CD8-positive, alpha-beta memory T cell (primary cell): ENCODE measurements around the gene HOXC5. TPM values are rescaled to one million over a fixed set of nuclear protein-coding genes. Genes with fewer than 3 reads are reported as not detected.

Source experiments
- CTCF ChIA-PET: fragments of 350-600 bp; sonication (Branson Sonifier 250); formaldehyde crosslinking; loops from one replicate; lab custom pipeline; 2021; ENCODE audit warnings: antibody characterized with exemption; lab: Charles Lee
- POLR2A ChIA-PET: fragments of 350-600 bp; sonication (Branson Sonifier 250); formaldehyde crosslinking; loops from one replicate; lab custom pipeline; 2021; ENCODE audit warnings: antibody characterized with exemption; lab: Charles Lee
- DNase-seq, 5 donors: peaks; one replicate each; pipeline versions ENCODE4 v3.0.0 to v3.0.0-alpha.2; 2020 to 2022; ENCODE audit warnings: mixed read lengths in 1 of 5
- H3K27ac ChIP-seq: one replicate; pipeline ENCODE4 v1.7.0; 2013; ENCODE audit warnings: low read depth, mild to moderate bottlenecking, low read length, moderate library complexity
- H3K27me3 ChIP-seq: 2 replicates; pipeline ENCODE4 v1.7.0; 2013; ENCODE audit warnings: low read length, mild to moderate bottlenecking; ENCODE audit not compliant: insufficient read depth, poor library complexity, severe bottlenecking
- H3K36me3 ChIP-seq: 2 replicates; pipeline ENCODE4 v1.7.0; 2013; ENCODE audit warnings: mild to moderate bottlenecking, low read length, moderate library complexity; ENCODE audit not compliant: insufficient read depth
- H3K4me1 ChIP-seq: 2 replicates; pipeline ENCODE4 v1.7.0; 2013; ENCODE audit warnings: mild to moderate bottlenecking, low read length, moderate library complexity; ENCODE audit not compliant: insufficient read depth
- H3K4me3 ChIP-seq: 2 replicates; pipeline ENCODE4 v1.7.0; 2013; ENCODE audit warnings: mild to moderate bottlenecking, low read length
- H3K9me3 ChIP-seq: 2 replicates; pipeline ENCODE4 v1.7.0; 2013; ENCODE audit warnings: mild to moderate bottlenecking, low read length
- H3K27ac Mint-ChIP-seq, 8 donors: one replicate each; pipeline ENCODE4 v1.8.0; 2020 to 2021; ENCODE audit warnings: mixed read lengths in 8 of 8, mild to moderate bottlenecking in 6 of 8, inconsistent platforms in 3 of 8, moderate library complexity in 3 of 8
- H3K27me3 Mint-ChIP-seq, 2 donors: one replicate each; pipeline ENCODE4 v1.8.0; 2020 to 2021; ENCODE audit warnings: mixed read lengths in 2 of 2, mild to moderate bottlenecking in 1 of 2, moderate library complexity in 1 of 2
- H3K36me3 Mint-ChIP-seq, 3 donors: one replicate each; pipeline ENCODE4 v1.8.0; 2020 to 2021; ENCODE audit warnings: mixed read lengths in 3 of 3, inconsistent platforms in 1 of 3, mild to moderate bottlenecking in 1 of 3
- H3K4me1 Mint-ChIP-seq, 3 donors: one replicate each; pipeline ENCODE4 v1.8.0; 2020 to 2021; ENCODE audit warnings: mixed read lengths in 3 of 3, inconsistent platforms in 1 of 3, mild to moderate bottlenecking in 1 of 3
- H3K4me3 Mint-ChIP-seq, 7 donors: one replicate each; pipeline ENCODE4 v1.8.0; 2020 to 2021; ENCODE audit warnings: mixed read lengths in 7 of 7, mild to moderate bottlenecking in 6 of 7, moderate library complexity in 4 of 7, inconsistent platforms in 2 of 7
- H3K9me3 Mint-ChIP-seq, 5 donors: one replicate each; pipeline ENCODE4 v1.8.0; 2020 to 2022; ENCODE audit warnings: mixed read lengths in 5 of 5, mild to moderate bottlenecking in 3 of 5, moderate library complexity in 2 of 5, inconsistent platforms in 1 of 5
- polyA plus RNA-seq: library from polyadenylated mRNA; unstranded; fragments of 300-500 nt; fragmentation: Illumina TruSeq; gene quantifications from one replicate; pipeline ENCODE4 v1.2.3, GENCODE V29; 2021
- total RNA-seq, 2 experiments: library from RNA; stranded (reverse); gene quantifications; one replicate each; pipeline ENCODE4 v1.2.3, GENCODE V29; 2021

Gene HOXC5
- total and polyA plus RNA-seq, 3 experiments from 2014 or later = not detected

- H3K27ac ChIP-seq = no peak overlapping the region
- DNase-seq = no peak
- Mint-ChIP-seq H3K27ac (peak overlapping the region in 1 of 8 donors; percentile 18), H3K36me3 (no peaks in the 10 kb centered on the region), H3K4me1 (peaks cover 30 to 57% (median 31%) of the 10 kb centered on the region in 3 donors), H3K4me3 (peak overlapping the region in 5 of 7 donors; percentile 23 to 65 (median 43)), H3K9me3 (peaks cover 0 to 2% (median 0%) of the 10 kb centered on the region in 5 donors), H3K27me3 (peaks cover 79 to 99% of the 10 kb centered on the region in 2 donors)
- H3K4me1 ChIP-seq = peaks cover 30% of the 10 kb centered on the region
- H3K9me3 ChIP-seq = no peaks in the 10 kb centered on the region
- ChIA-PET POLR2A (no interaction called here), CTCF (interaction anchor here (6.6 to 15.2 kb wide), 3 partner anchors 180 to 205 kb away, joined by 51 to 216 read pairs (median 95); partner anchors contain the start of gene SMUG1)
- H3K4me3 ChIP-seq = no peak overlapping the region
- H3K27me3 ChIP-seq = peaks cover 81% of the 10 kb centered on the region
- H3K36me3 ChIP-seq = no peaks in the 10 kb centered on the region
Measured at GRCh38 chr12:54010053-54010971, 22.5 kb upstream of the HOXC5 start.

GRCh38 chr12:54010972-54011664, 21.7 kb upstream of the HOXC5 start:
- ChIA-PET POLR2A (no interaction called here), CTCF (interaction anchor here (6.7 to 15.2 kb wide), 2 partner anchors 194 to 204 kb away, joined by 51 to 216 read pairs; no protein-coding TSS in a partner anchor)
- H3K4me1 ChIP-seq = peaks cover 29% of the 10 kb centered on the region
- no peak overlapping the region for H3K27ac ChIP-seq
- H3K4me3 ChIP-seq = no peak overlapping the region
- peak overlapping the region in 4 of 7 donors; percentile 20 to 52 (median 35) for H3K4me3 Mint-ChIP-seq
- peak overlapping the region in 2 of 8 donors; percentile 2 to 18 for H3K27ac Mint-ChIP-seq
- peaks cover 28 to 49% (median 29%) of the 10 kb centered on the region in 3 donors for H3K4me1 Mint-ChIP-seq
- H3K36me3 ChIP-seq = no peaks in the 10 kb centered on the region
- DNase-seq = no peak
- H3K27me3 ChIP-seq = peaks cover 81% of the 10 kb centered on the region
- H3K9me3 ChIP-seq = no peaks in the 10 kb centered on the region
- peaks cover 79 to 98% of the 10 kb centered on the region in 2 donors for H3K27me3 Mint-ChIP-seq
- H3K36me3 Mint-ChIP-seq = no peaks in the 10 kb centered on the region
- peaks cover 0 to 2% (median 0%) of the 10 kb centered on the region in 5 donors for H3K9me3 Mint-ChIP-seq

- Histone ChIP-seq H3K4me1 (peaks cover 23% of the 10 kb centered on the region), H3K27me3 (peaks cover 75% of the 10 kb centered on the region), H3K27ac (no peak overlapping the region), H3K9me3 (no peaks in the 10 kb centered on the region), H3K4me3 (no peak overlapping the region), H3K36me3 (no peaks in the 10 kb centered on the region)
- Mint-ChIP-seq H3K27me3 (peaks cover 77 to 96% of the 10 kb centered on the region in 2 donors), H3K4me3 (peak overlapping the region in 2 of 7 donors; percentile 31 to 41), H3K9me3 (peaks cover 0 to 2% (median 0%) of the 10 kb centered on the region in 5 donors), H3K4me1 (peaks cover 23 to 49% (median 24%) of the 10 kb centered on the region in 3 donors), H3K27ac (peak overlapping the region in 2 of 8 donors; percentile 2 to 42), H3K36me3 (no peaks in the 10 kb centered on the region)
- POLR2A ChIA-PET = no interaction called here
- no peak for DNase-seq
- CTCF ChIA-PET = interaction anchor here (1.1 to 15.2 kb wide), 3 partner anchors 180 to 193 kb away, joined by 4 to 216 read pairs (median 5); no protein-coding TSS in a partner anchor
Measured at GRCh38 chr12:54011665-54012532, 21.0 kb upstream of the HOXC5 start.

GRCh38 chr12:54012631-54013409, 20.0 kb upstream of the HOXC5 start:
- Histone ChIP-seq H3K36me3 (no peaks in the 10 kb centered on the region), H3K9me3 (no peaks in the 10 kb centered on the region), H3K4me3 (no peak overlapping the region), H3K27me3 (peaks cover 70% of the 10 kb centered on the region), H3K27ac (no peak overlapping the region), H3K4me1 (peaks cover 28% of the 10 kb centered on the region)
- ChIA-PET POLR2A (no interaction called here), CTCF (interaction anchor here (0.8 to 1.5 kb wide), 3 partner anchors 179 to 201 kb away, joined by 3 to 5 read pairs (median 4); no protein-coding TSS in a partner anchor)
- no peak for DNase-seq
- Mint-ChIP-seq H3K36me3 (no peaks in the 10 kb centered on the region), H3K4me1 (peaks cover 30 to 53% (median 31%) of the 10 kb centered on the region in 3 donors), H3K4me3 (peak overlapping the region in 1 of 7 donors; percentile 32), H3K9me3 (peaks cover 0 to 2% (median 0%) of the 10 kb centered on the region in 5 donors), H3K27me3 (peaks cover 78 to 96% of the 10 kb centered on the region in 2 donors), H3K27ac (no peak overlapping the region)

GRCh38 chr12:54014377-54015017, 18.4 kb upstream of the HOXC5 start:
- Histone ChIP-seq H3K4me1 (peaks cover 23% of the 10 kb centered on the region), H3K36me3 (no peaks in the 10 kb centered on the region), H3K9me3 (no peaks in the 10 kb centered on the region), H3K27me3 (peaks cover 63% of the 10 kb centered on the region), H3K4me3 (no peak overlapping the region), H3K27ac (no peak overlapping the region)
- H3K36me3 Mint-ChIP-seq = no peaks in the 10 kb centered on the region
- H3K27ac Mint-ChIP-seq = peak overlapping the region in 2 of 8 donors; percentile 25 to 43
- ChIA-PET CTCF (interaction anchor here (0.9 to 3.8 kb wide), 5 partner anchors 8 to 194 kb away, joined by 3 to 24 read pairs (median 3); partner anchors contain the start of gene HOXC5), POLR2A (no interaction called here)
- H3K4me1 Mint-ChIP-seq = peaks cover 26 to 48% (median 27%) of the 10 kb centered on the region in 3 donors
- H3K4me3 Mint-ChIP-seq = peak overlapping the region in 2 of 7 donors; percentile 14 to 25
- peaks cover 0 to 2% (median 0%) of the 10 kb centered on the region in 5 donors for H3K9me3 Mint-ChIP-seq
- H3K27me3 Mint-ChIP-seq = peaks cover 72 to 82% of the 10 kb centered on the region in 2 donors
- DNase-seq = no peak

- peaks cover 18% of the 10 kb centered on the region for H3K4me1 ChIP-seq
- CTCF ChIA-PET = interaction anchor here (0.9 to 3.8 kb wide), 6 partner anchors 9 to 199 kb away, joined by 3 to 24 read pairs (median 4); partner anchors contain the start of gene HOXC5
- Mint-ChIP-seq H3K27ac (no peak overlapping the region), H3K9me3 (peaks cover 0 to 2% (median 0%) of the 10 kb centered on the region in 5 donors), H3K36me3 (no peaks in the 10 kb centered on the region), H3K4me3 (peak overlapping the region in 3 of 7 donors; percentile 14 to 32 (median 25)), H3K27me3 (peaks cover 72 to 81% of the 10 kb centered on the region in 2 donors), H3K4me1 (peaks cover 24 to 46% (median 30%) of the 10 kb centered on the region in 3 donors)
- H3K27me3 ChIP-seq = peaks cover 60% of the 10 kb centered on the region
- POLR2A ChIA-PET = interaction anchor here (0.6 kb wide), 1 partner anchor 30 kb away, joined by 4 read pairs; no protein-coding TSS in a partner anchor
- H3K9me3 ChIP-seq = no peaks in the 10 kb centered on the region
- H3K36me3 ChIP-seq = no peaks in the 10 kb centered on the region
- H3K4me3 ChIP-seq = no peak overlapping the region
- no peak overlapping the region for H3K27ac ChIP-seq
- no peak for DNase-seq
Measured at GRCh38 chr12:54015018-54015931, 17.6 kb upstream of the HOXC5 start.
